K562 (cell line): Measurements from ENCODE around the gene ZNF687. TPM values are rescaled to one million over a fixed set of nuclear protein-coding genes. Genes with fewer than 3 reads are reported as not detected.

ENCODE experiments used
- ATAC-seq: fragments of 200-7000 bp; cut with Tn5 transposase; 3 replicates; pipeline ENCODE4 v1.9.1; 2020; ENCODE audit warnings: moderate library complexity
- BruUV-seq: library from RNA; stranded (reverse); fragments of 400-500 nt; replicated peaks from 2 replicates; lab custom pipeline; 2021; lab: Mats Ljungman, UMichigan
- CTCF ChIA-PET: fragments of 300-600 bp; formaldehyde crosslinking; extraction: SDS; loops from one replicate; lab custom pipeline; 2021; ENCODE audit warnings: low intra/inter-chr PET ratio; lab: Yijun Ruan, JAX
- POLR2A ChIA-PET: fragments of 300-600, 350-650 bp; sonication (Branson Sonifier 250); formaldehyde crosslinking; extraction: SDS; loops from one replicate; lab custom pipeline; 2021; ENCODE audit warnings: antibody characterized with exemption, inconsistent platforms; lab: Yijun Ruan, JAX
- DNase-seq, 4 experiments: peaks; one replicate each; pipeline versions ENCODE4 v3.0.0 to v3.0.0-alpha.2; 2011 to 2018; ENCODE audit warnings: low spot score in 3 of 4, mixed read lengths in 3 of 4; ENCODE audit errors: extremely low read depth in 1 of 4
- FAIRE-seq: peaks from 2 replicates; lab custom pipeline; 2011; peaks lifted over from hg19 to GRCh38; lab: Jason Lieb, UNC
- H2AFZ ChIP-seq: 2 replicates; pipeline ENCODE4 v1.6.0; 2011; ENCODE audit warnings: low read depth, low read length, control low read depth, inconsistent platforms
- H3K27ac ChIP-seq: fragments of 200-600 bp; 3 replicates; pipeline ENCODE4 v1.8.0; 2011; ENCODE audit warnings: low read depth, mild to moderate bottlenecking, control low read depth, inconsistent platforms, low read length, moderate library complexity, mixed read lengths; ENCODE audit errors: extremely low read depth
- H3K27me3 ChIP-seq, 2 experiments: fragments of 300-600 bp in 1 of 2; 2 replicates in 1 of 2; 3 replicates in 1 of 2; pipeline versions ENCODE4 v1.6.0 to v1.8.0; 2011; ENCODE audit warnings: inconsistent platforms in 2 of 2, low read length in 2 of 2, mild to moderate bottlenecking in 1 of 2, mixed read lengths in 1 of 2, moderate library complexity in 1 of 2; ENCODE audit not compliant: control insufficient read depth in 2 of 2, insufficient read depth in 2 of 2
- H3K36me3 ChIP-seq: fragments of 300-600 bp; 3 replicates; pipeline ENCODE4 v1.8.0; 2011; ENCODE audit warnings: mild to moderate bottlenecking, low read length, inconsistent platforms; ENCODE audit not compliant: control insufficient read depth, insufficient read depth
- H3K4me1 ChIP-seq, 2 experiments: fragments of 200-600 bp in 1 of 2; replicated peaks in 1 of 2; 2 replicates in 1 of 2; 3 replicates in 1 of 2; pipeline versions ENCODE4 v1.5.1 to v1.8.0; 2011; ENCODE audit warnings: inconsistent platforms in 2 of 2, low read length in 2 of 2, mild to moderate bottlenecking in 1 of 2, mixed read lengths in 1 of 2, moderate library complexity in 1 of 2; ENCODE audit not compliant: control insufficient read depth in 2 of 2, insufficient read depth in 2 of 2
- H3K4me2 ChIP-seq: 2 replicates; pipeline ENCODE4 v1.6.1; 2011; ENCODE audit warnings: low read length, control low read depth, inconsistent platforms, mixed read lengths; ENCODE audit not compliant: insufficient read depth
- H3K4me3 ChIP-seq: fragments of 200-600 bp; sonication (generic), shearing (Covaris generic); 2 replicates; pipeline ENCODE4 v1.5.1; 2016; ENCODE audit warnings: control low read depth, inconsistent platforms
- H3K79me2 ChIP-seq: fragments of 200-600 bp; 3 replicates; pipeline ENCODE4 v1.8.0; 2011; ENCODE audit warnings: low read length, inconsistent platforms; ENCODE audit not compliant: control insufficient read depth, insufficient read depth
- H3K9ac ChIP-seq, 2 experiments: 2 replicates each; pipeline versions ENCODE4 v1.6.0 to v1.6.1; 2011; ENCODE audit warnings: low read depth in 2 of 2, low read length in 2 of 2, control low read depth in 1 of 2, inconsistent platforms in 1 of 2, mild to moderate bottlenecking in 1 of 2, mixed read lengths in 1 of 2; ENCODE audit not compliant: insufficient read depth in 1 of 2
- H3K9me1 ChIP-seq: one replicate; pipeline ENCODE4 v1.6.0; 2011; ENCODE audit warnings: inconsistent platforms, mild to moderate bottlenecking, low read length, moderate library complexity; ENCODE audit not compliant: control insufficient read depth, insufficient read depth
- H3K9me3 ChIP-seq: replicated peaks from 2 replicates; pipeline ENCODE4 v1.5.1; 2011; ENCODE audit warnings: low read depth, low read length, inconsistent platforms; ENCODE audit not compliant: control insufficient read depth, insufficient read depth
- H4K20me1 ChIP-seq: replicated peaks from 2 replicates; pipeline ENCODE4 v1.6.1; 2011; ENCODE audit warnings: low read length, inconsistent platforms, mixed read lengths; ENCODE audit not compliant: control insufficient read depth, insufficient read depth
- ARNT ChIP-seq, 2 experiments: fragments of 450-650 bp; IDR thresholded peaks; 2 replicates each; pipeline ENCODE4 v1.6.1; 2016; ENCODE audit warnings: mild to moderate bottlenecking in 1 of 2
- BMI1 ChIP-seq: fragments of 150-350 bp; IDR thresholded peaks from 2 replicates; pipeline ENCODE4 v1.6.1; 2014; ENCODE audit warnings: low read length
- CBX3 ChIP-seq, 2 experiments: IDR thresholded peaks; 1 replicate in 1 of 2; 2 replicates in 1 of 2; pipeline ENCODE4 v1.6.1; 2012; ENCODE audit warnings: inconsistent platforms in 2 of 2, low read length in 2 of 2, borderline replicate concordance in 1 of 2, control low read depth in 1 of 2
- JUN ChIP-seq, 2 experiments: sonication (generic) in 1 of 2; formaldehyde crosslinking in 1 of 2; IDR thresholded peaks; 2 replicates each; pipeline versions ENCODE4 v1.6.1 to v1.8.0; 2012 to 2022; ENCODE audit warnings: borderline replicate concordance in 2 of 2, mild to moderate bottlenecking in 2 of 2, improper control_type of control experiment in 1 of 2, low read depth in 1 of 2, low read length in 1 of 2, missing genetic modification reagents in 1 of 2
- SPI1 ChIP-seq: IDR thresholded peaks from 2 replicates; pipeline ENCODE4 v1.6.1; 2011; ENCODE audit warnings: low read depth, low read length, control low read depth, borderline replicate concordance
- TRIM24 ChIP-seq, 2 experiments: fragments of 450-650 bp; IDR thresholded peaks; 2 replicates each; pipeline ENCODE4 v1.6.1; 2016
- ZC3H4 ChIP-seq: sonication (generic); formaldehyde crosslinking; IDR thresholded peaks from 2 replicates; pipeline ENCODE4 v1.9.0; 2021; ENCODE audit warnings: missing genetic modification reagents, borderline replicate concordance
- ZNF140 ChIP-seq: fragments of 250-450 bp; sonication (Bioruptor Pico); IDR thresholded peaks from 2 replicates; pipeline ENCODE4 v1.8.0; 2021; ENCODE audit warnings: moderate library complexity, mild to moderate bottlenecking, inconsistent platforms
- ZNF354B ChIP-seq: fragments of 250-450 bp; sonication (Bioruptor Pico); IDR thresholded peaks from 2 replicates; pipeline ENCODE4 v1.4.0; 2020
- WGBS: fragments of 100-300 bp; shearing (Covaris generic); methylation state at CpG from one replicate; pipeline ENCODE4 v1.1.6; 2016; ENCODE audit warnings: low coverage, mixed read lengths; ENCODE audit not compliant: insufficient coverage; ENCODE audit errors: missing lambda C conversion rate; 5-methylcytosine and 5-hydroxymethylcytosine counted together
- in situ Hi-C: fragments of 300-500 bp; cut with MboI; formaldehyde crosslinking; loops from 4 replicates; pipeline ENCODE4 v1.15.0; 2018; ENCODE audit warnings: inconsistent platforms, mixed read lengths
- intact Hi-C: fragments of 100-400 bp; cut with micrococcal nuclease; formaldehyde crosslinking; loops from 2 replicates; pipeline ENCODE4 v1.14.2; 2022
- polyA plus RNA-seq, 8 experiments: library from polyadenylated mRNA; depleted of rRNA in 4 of 8; stranded (reverse) in 5 of 8; unstranded in 3 of 8; fragments of >200 nt; fragmentation: Nextera tagmentation in 2 of 8; fragmentation: Illumina TruSeq in 1 of 8; extraction: Ambion mirVana in 2 of 8; extraction: Trizol in 1 of 8; gene quantifications; 2 replicates each; pipeline versions ENCODE4 v1.2.1 to v1.2.3, GENCODE V29; 2011 to 2014; ENCODE audit warnings: inconsistent platforms in 1 of 8, missing spikeins in 1 of 8
- total RNA-seq, 7 experiments: library from RNA; depleted of rRNA in 6 of 7; stranded (reverse); fragments of >200 nt in 6 of 7; fragmentation: Illumina TruSeq in 2 of 7; extraction: Trizol in 2 of 7; gene quantifications; 2 replicates each; pipeline versions ENCODE4 v1.2.1 to v1.2.3, GENCODE V29; 2011 to 2021; ENCODE audit warnings: low replicate concordance in 1 of 7
- TF ChIP-seq, protein P1 (sequence below): sonication (generic); formaldehyde crosslinking; IDR thresholded peaks from 2 replicates; pipeline ENCODE4 v1.8.0; 2022; ENCODE audit warnings: missing genetic modification reagents, mild to moderate bottlenecking, borderline replicate concordance
- TF ChIP-seq, protein P2 (sequence below): sonication (generic); formaldehyde crosslinking; IDR thresholded peaks from 2 replicates; pipeline ENCODE4 v1.8.0; 2022; ENCODE audit warnings: mild to moderate bottlenecking, missing genetic modification reagents
- TF ChIP-seq, protein P3 (sequence below): fragments of 450-650 bp; IDR thresholded peaks from 2 replicates; pipeline ENCODE4 v1.6.1; 2016; ENCODE audit warnings: low read depth, mild to moderate bottlenecking, moderate library complexity

The ZNF687 gene
- total and polyA plus RNA-seq, 9 of the 15 experiments (the other 6 are each of a cell fraction or from before 2014, with no cell fraction given): 0.13 to 26.4 (median 10.6) TPM

DNA sequence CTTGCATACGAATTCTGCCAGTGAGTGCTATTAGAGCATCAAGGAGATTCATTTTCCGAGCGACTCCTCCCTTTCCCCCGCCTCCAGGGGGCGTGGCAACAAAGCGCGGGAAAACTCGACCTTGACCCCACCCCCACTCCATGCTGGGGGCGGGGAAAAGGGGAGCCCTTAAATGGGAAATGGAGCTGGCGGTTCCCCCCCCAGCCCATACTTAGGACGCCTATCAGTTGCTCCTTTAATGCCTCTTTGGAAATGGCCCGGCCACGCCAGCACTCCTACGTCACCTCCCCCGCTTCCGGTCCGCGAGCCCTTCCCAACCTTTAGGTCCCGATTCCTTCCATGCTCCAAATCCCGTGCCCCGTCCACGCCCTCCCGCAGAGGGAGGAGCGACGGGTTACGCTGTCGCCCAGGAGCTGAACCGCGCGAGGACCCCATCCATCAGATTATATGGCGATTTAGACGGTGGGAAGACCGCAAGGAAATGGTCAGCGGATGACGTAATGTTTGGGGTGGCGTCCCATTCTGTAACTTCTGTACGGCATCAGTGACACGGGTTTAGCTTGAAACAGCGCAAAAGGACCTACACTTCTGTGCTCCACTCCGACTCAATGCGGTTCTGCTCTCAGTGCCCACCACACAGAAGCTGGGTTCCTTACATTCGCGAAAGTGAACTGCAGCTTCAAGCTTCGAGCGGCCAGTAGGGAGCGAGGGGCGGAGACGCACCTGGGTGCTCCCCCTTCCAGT is 702 bp upstream of the ZNF687 start:
- ChIA-PET POLR2A (interaction anchor here (0.6 to 3.7 kb wide), 38 partner anchors 9 to 680 kb away, joined by 3 to 29 read pairs (median 4); partner anchors contain the start of genes MINDY1, PI4KB, PSMB4 and PSMD4), CTCF (interaction anchor here (0.6 to 0.8 kb wide), 2 partner anchors 59 to 1097 kb away, joined by 3 read pairs; no protein-coding TSS in a partner anchor)
- ATAC-seq (peak; percentile 63), FAIRE-seq (no peak), DNase-seq (peak; percentile 91 to 98 (median 94))
- H3K4me1 ChIP-seq: peaks cover 29 to 33% of the 10 kb centered on the region in 2 experiments
- peak overlapping the region; percentile 99 for H2AFZ ChIP-seq
- TSS peak; percentile 91 for BruUV-seq
- peak overlapping the region; percentile 99 for H3K27ac ChIP-seq
- H3K4me2 ChIP-seq: peak overlapping the region; percentile 100
- H3K4me3 ChIP-seq: peak overlapping the region; percentile 67
- H3K36me3 ChIP-seq: peaks cover 22% of the 10 kb centered on the region; the same call in 2 of the 3 replicates
- peak overlapping the region; percentile 93 to 99 for H3K9ac ChIP-seq
- H3K79me2 ChIP-seq: peaks cover 28% of the 10 kb centered on the region
- H4K20me1 ChIP-seq: peaks cover 8% of the 10 kb centered on the region; the same call in 1 of the 2 replicates
- H3K27me3 ChIP-seq: no peaks in the 10 kb centered on the region
- no peaks in the 10 kb centered on the region for H3K9me3 ChIP-seq
- intact Hi-C loops (loop anchor here (2.0 to 10.0 kb wide), 2 partner anchors 27 to 63 kb away; partner anchors contain the start of genes PSMD4 and RFX5), in situ Hi-C loops (no loop called here)
- peaks cover 2% of the 10 kb centered on the region for H3K9me1 ChIP-seq
- 2% methylated on average over 46 of the region's 48 CpGs for WGBS
- peak; percentile 81 for TF ChIP-seq JUN (IDR thresholded peaks at IDR 0.05; ENCODE audit: borderline replicate concordance, low read depth, low read length)
- peak; percentile 95 for TF ChIP-seq JUN (CRISPR knock-in tag; IDR thresholded peaks at IDR 0.05; ENCODE audit: borderline replicate concordance)
- no peak for TF ChIP-seq ZNF140 (CRISPR knock-in tag)
- TF ChIP-seq BMI1: no peak
- TF ChIP-seq CBX3 (IDR thresholded peaks at IDR 0.05; ENCODE audit: borderline replicate concordance in 1 of 2, low read length in 2 of 2): peak in 1 of 2 experiments; percentile 65; a peak in 2 of 3 replicates
- TF ChIP-seq ZC3H4 (CRISPR knock-in tag): peak; percentile 98; the same call in 1 of the 2 replicates
- TF ChIP-seq ZNF354B (CRISPR knock-in tag): no peak
- TF ChIP-seq, protein P1, sequence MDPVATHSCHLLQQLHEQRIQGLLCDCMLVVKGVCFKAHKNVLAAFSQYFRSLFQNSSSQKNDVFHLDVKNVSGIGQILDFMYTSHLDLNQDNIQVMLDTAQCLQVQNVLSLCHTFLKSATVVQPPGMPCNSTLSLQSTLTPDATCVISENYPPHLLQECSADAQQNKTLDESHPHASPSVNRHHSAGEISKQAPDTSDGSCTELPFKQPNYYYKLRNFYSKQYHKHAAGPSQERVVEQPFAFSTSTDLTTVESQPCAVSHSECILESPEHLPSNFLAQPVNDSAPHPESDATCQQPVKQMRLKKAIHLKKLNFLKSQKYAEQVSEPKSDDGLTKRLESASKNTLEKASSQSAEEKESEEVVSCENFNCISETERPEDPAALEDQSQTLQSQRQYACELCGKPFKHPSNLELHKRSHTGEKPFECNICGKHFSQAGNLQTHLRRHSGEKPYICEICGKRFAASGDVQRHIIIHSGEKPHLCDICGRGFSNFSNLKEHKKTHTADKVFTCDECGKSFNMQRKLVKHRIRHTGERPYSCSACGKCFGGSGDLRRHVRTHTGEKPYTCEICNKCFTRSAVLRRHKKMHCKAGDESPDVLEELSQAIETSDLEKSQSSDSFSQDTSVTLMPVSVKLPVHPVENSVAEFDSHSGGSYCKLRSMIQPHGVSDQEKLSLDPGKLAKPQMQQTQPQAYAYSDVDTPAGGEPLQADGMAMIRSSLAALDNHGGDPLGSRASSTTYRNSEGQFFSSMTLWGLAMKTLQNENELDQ (CRISPR knock-in tag): peak; percentile 87; the same call in 1 of the 2 replicates
- TF ChIP-seq, protein P2, sequence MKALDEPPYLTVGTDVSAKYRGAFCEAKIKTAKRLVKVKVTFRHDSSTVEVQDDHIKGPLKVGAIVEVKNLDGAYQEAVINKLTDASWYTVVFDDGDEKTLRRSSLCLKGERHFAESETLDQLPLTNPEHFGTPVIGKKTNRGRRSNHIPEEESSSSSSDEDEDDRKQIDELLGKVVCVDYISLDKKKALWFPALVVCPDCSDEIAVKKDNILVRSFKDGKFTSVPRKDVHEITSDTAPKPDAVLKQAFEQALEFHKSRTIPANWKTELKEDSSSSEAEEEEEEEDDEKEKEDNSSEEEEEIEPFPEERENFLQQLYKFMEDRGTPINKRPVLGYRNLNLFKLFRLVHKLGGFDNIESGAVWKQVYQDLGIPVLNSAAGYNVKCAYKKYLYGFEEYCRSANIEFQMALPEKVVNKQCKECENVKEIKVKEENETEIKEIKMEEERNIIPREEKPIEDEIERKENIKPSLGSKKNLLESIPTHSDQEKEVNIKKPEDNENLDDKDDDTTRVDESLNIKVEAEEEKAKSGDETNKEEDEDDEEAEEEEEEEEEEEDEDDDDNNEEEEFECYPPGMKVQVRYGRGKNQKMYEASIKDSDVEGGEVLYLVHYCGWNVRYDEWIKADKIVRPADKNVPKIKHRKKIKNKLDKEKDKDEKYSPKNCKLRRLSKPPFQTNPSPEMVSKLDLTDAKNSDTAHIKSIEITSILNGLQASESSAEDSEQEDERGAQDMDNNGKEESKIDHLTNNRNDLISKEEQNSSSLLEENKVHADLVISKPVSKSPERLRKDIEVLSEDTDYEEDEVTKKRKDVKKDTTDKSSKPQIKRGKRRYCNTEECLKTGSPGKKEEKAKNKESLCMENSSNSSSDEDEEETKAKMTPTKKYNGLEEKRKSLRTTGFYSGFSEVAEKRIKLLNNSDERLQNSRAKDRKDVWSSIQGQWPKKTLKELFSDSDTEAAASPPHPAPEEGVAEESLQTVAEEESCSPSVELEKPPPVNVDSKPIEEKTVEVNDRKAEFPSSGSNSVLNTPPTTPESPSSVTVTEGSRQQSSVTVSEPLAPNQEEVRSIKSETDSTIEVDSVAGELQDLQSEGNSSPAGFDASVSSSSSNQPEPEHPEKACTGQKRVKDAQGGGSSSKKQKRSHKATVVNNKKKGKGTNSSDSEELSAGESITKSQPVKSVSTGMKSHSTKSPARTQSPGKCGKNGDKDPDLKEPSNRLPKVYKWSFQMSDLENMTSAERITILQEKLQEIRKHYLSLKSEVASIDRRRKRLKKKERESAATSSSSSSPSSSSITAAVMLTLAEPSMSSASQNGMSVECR (CRISPR knock-in tag): peak; percentile 89
- TF ChIP-seq ARNT (IDR thresholded peaks at IDR 0.05): peak in 1 of 2 experiments; percentile 87; a peak in 1 of 4 replicates
- TF ChIP-seq TRIM24 (IDR thresholded peaks at IDR 0.05): peak; percentile 51 to 53; a peak in 1 of 4 replicates
- TF ChIP-seq, protein P3, sequence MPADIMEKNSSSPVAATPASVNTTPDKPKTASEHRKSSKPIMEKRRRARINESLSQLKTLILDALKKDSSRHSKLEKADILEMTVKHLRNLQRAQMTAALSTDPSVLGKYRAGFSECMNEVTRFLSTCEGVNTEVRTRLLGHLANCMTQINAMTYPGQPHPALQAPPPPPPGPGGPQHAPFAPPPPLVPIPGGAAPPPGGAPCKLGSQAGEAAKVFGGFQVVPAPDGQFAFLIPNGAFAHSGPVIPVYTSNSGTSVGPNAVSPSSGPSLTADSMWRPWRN: peak; percentile 60; the same call in 1 of the 2 replicates
- TF ChIP-seq SPI1: 0 out of 2 replicates have a peak, but pooled peaks have one; percentile 0
